DND-41 (cell line): ENCODE data around the gene SNORC.

ENCODE experiments used
- ATAC-seq: fragments of 200-7000 bp; cut with Tn5 transposase; 3 replicates; pipeline ENCODE4 v1.9.1; 2021; ENCODE audit warnings: low read depth; ENCODE audit not compliant: insufficient read depth
- DNase-seq: peaks from one replicate; pipeline ENCODE4 v3.0.0-alpha.2; 2020
- H2AFZ ChIP-seq: 2 replicates; pipeline ENCODE4 v1.6.0; 2012; ENCODE audit warnings: low read depth, low read length
- H3K27ac ChIP-seq: 2 replicates; pipeline ENCODE4 v1.5.1; 2012; ENCODE audit warnings: low read length, inconsistent platforms
- H3K27me3 ChIP-seq: fragments of 200-600 bp; sonication (generic); 2 replicates; pipeline ENCODE4 v1.6.0; 2012; ENCODE audit warnings: low read length, mild to moderate bottlenecking, inconsistent platforms; ENCODE audit not compliant: insufficient read depth, poor library complexity
- H3K36me3 ChIP-seq: 2 replicates; pipeline ENCODE4 v1.5.1; 2012; ENCODE audit warnings: low read length, inconsistent platforms; ENCODE audit not compliant: insufficient read depth
- H3K4me1 ChIP-seq: 2 replicates; pipeline ENCODE4 v1.5.1; 2012; ENCODE audit warnings: mild to moderate bottlenecking, low read length; ENCODE audit not compliant: insufficient read depth
- H3K4me2 ChIP-seq: 2 replicates; pipeline ENCODE4 v1.6.0; 2012; ENCODE audit warnings: mild to moderate bottlenecking, moderate library complexity, low read length, inconsistent platforms; ENCODE audit not compliant: insufficient read depth
- H3K4me3 ChIP-seq, 2 experiments: fragments of 200-600 bp in 1 of 2; shearing (Covaris generic) in 1 of 2; 2 replicates each; pipeline ENCODE4 v1.5.1; 2012 to 2016; ENCODE audit warnings: inconsistent platforms in 2 of 2, low read length in 2 of 2, mild to moderate bottlenecking in 2 of 2, low read depth in 1 of 2, moderate library complexity in 1 of 2
- H3K79me2 ChIP-seq: 2 replicates; pipeline ENCODE4 v1.6.0; 2012; ENCODE audit warnings: low read length, inconsistent platforms; ENCODE audit not compliant: insufficient read depth
- H3K9ac ChIP-seq: 2 replicates; pipeline ENCODE4 v1.6.0; 2012; ENCODE audit warnings: low read depth, mild to moderate bottlenecking, inconsistent platforms, low read length, moderate library complexity
- H3K9me3 ChIP-seq: 2 replicates; pipeline ENCODE4 v1.5.1; 2012; ENCODE audit warnings: low read length, moderate library complexity, mild to moderate bottlenecking, inconsistent platforms; ENCODE audit not compliant: insufficient read depth, severe bottlenecking
- H4K20me1 ChIP-seq: 2 replicates; pipeline ENCODE4 v1.6.0; 2012; ENCODE audit warnings: low read length; ENCODE audit not compliant: insufficient read depth
- EZH2 ChIP-seq: IDR thresholded peaks from 3 replicates; pipeline ENCODE4 v1.6.1; 2012; ENCODE audit warnings: borderline replicate concordance, low read depth, mild to moderate bottlenecking, moderate library complexity, low read length, inconsistent platforms; ENCODE audit not compliant: severe bottlenecking
- TF ChIP-seq, protein P1 (sequence below): IDR thresholded peaks from 2 replicates; pipeline ENCODE4 v1.5.1; 2012; ENCODE audit warnings: borderline replicate concordance, low read length, moderate library complexity, mild to moderate bottlenecking; ENCODE audit not compliant: poor library complexity, severe bottlenecking; ENCODE audit errors: extremely low read depth

The SNORC gene

DNA sequence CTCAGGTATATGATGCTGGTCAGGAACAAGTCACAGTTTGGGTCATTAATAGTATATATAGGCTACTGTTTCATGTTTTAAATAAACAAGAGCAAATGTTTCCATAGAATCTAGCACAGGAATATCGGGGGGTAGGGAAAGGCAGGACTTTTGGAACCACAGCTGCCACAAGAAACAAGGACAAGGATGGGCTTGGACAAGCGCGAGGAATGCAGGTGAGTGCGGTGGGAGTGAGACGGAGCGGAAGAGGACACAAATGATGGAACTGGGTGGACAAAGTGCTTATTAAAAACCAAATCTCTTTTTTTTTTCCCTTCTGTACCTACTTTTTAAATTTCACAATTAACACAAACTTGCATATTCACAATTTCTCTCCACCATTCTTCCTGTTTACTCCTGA, 49.1 kb downstream of the SNORC start:
- Histone ChIP-seq H3K27me3 (peaks cover 3% of the 10 kb centered on the region), H3K4me3 (no peak overlapping the region), H3K9ac (no peak overlapping the region), H2AFZ (no peak overlapping the region), H3K27ac (no peak overlapping the region), H3K36me3 (no peaks in the 10 kb centered on the region), H3K9me3 (no peaks in the 10 kb centered on the region), H3K4me2 (no peak overlapping the region), H3K4me1 (no peaks in the 10 kb centered on the region), H4K20me1 (no peaks in the 10 kb centered on the region), H3K79me2 (no peaks in the 10 kb centered on the region)
- DNase-seq, result no peak
- no peak for ATAC-seq
- TF ChIP-seq EZH2, result no peak
- TF ChIP-seq, protein P1, sequence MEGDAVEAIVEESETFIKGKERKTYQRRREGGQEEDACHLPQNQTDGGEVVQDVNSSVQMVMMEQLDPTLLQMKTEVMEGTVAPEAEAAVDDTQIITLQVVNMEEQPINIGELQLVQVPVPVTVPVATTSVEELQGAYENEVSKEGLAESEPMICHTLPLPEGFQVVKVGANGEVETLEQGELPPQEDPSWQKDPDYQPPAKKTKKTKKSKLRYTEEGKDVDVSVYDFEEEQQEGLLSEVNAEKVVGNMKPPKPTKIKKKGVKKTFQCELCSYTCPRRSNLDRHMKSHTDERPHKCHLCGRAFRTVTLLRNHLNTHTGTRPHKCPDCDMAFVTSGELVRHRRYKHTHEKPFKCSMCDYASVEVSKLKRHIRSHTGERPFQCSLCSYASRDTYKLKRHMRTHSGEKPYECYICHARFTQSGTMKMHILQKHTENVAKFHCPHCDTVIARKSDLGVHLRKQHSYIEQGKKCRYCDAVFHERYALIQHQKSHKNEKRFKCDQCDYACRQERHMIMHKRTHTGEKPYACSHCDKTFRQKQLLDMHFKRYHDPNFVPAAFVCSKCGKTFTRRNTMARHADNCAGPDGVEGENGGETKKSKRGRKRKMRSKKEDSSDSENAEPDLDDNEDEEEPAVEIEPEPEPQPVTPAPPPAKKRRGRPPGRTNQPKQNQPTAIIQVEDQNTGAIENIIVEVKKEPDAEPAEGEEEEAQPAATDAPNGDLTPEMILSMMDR, result no peak

DNA sequence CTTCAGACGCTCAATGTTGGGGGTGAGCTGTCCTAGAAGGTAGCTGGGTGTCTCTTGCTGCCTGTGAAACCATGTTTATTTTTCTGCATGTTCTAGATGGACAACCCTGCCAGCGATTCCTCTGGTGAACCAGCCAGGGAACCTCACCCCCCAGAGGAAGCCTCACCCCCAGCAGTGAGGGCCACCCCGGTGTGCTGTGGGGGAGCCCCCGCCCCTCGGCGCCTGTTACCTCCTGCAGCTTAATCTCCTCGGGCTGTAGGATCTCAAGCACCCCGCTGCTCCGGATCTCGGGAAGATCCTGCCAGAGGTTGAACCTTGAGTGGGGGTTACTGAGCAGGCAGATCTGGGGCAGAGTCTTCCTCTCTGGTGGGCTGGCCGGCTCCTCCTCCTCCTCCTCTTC, 50.0 kb downstream of the SNORC start:
- Histone ChIP-seq H3K27ac (no peak overlapping the region), H3K27me3 (peaks cover 3% of the 10 kb centered on the region), H4K20me1 (no peaks in the 10 kb centered on the region), H3K4me3 (no peak overlapping the region), H3K4me2 (no peak overlapping the region), H3K9me3 (no peaks in the 10 kb centered on the region), H3K79me2 (no peaks in the 10 kb centered on the region), H3K9ac (no peak overlapping the region), H3K4me1 (no peaks in the 10 kb centered on the region), H3K36me3 (no peaks in the 10 kb centered on the region), H2AFZ (no peak overlapping the region)
- ATAC-seq, result no peak
- no peak for DNase-seq
- TF ChIP-seq EZH2, result no peak
- TF ChIP-seq, protein P1, result no peak

DNA sequence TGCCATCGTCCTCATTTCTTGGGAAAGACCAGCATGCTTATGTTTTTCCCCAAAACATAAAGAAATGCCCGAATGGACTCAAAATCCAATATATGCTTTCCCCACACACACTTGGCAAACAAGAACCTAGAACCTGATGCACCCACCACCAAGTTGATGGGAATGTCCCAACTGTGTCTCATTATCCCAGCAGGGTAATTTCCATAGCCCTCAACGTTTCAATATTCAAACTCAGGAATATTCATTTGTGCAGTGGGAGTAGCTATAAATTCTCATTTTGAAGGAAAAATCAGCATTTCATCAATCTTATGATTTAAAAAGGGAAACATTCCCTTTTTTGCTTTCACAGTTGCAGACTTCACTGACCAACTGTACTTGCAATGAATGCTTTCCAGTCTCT, 50.7 kb downstream of the SNORC start:
- H3K4me2 ChIP-seq, result no peak overlapping the region
- H3K9ac ChIP-seq, result no peak overlapping the region
- no peak overlapping the region for H3K27ac ChIP-seq
- no peaks in the 10 kb centered on the region for H4K20me1 ChIP-seq
- no peak overlapping the region for H3K4me3 ChIP-seq
- no peaks in the 10 kb centered on the region for H3K36me3 ChIP-seq
- no peak overlapping the region for H2AFZ ChIP-seq
- no peaks in the 10 kb centered on the region for H3K4me1 ChIP-seq
- ATAC-seq (no peak), DNase-seq (no peak)
- H3K9me3 ChIP-seq, result no peaks in the 10 kb centered on the region
- peaks cover 3% of the 10 kb centered on the region for H3K27me3 ChIP-seq
- no peak for TF ChIP-seq EZH2
- TF ChIP-seq, protein P1, result no peak
- no peaks in the 10 kb centered on the region for H3K79me2 ChIP-seq

DNA sequence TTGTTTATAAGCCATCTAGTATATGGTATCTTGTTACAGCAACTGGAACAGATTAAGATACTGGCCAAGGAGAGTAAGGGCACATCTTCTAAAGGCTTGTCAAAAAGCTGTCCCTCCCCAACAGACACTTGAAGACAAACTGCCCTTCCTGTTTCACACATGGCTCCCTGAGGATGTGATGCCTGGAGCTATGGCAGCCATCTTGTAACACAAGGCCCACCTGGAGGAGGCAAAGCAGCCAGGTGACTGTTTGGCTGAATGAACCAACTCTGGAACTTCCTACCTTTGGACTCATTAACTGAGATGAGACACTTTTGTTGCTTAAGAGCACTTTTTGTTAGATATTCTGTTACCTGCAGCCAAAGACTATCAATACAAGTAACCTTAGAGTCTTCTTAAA, 54.4 kb downstream of the SNORC start:
- no peak for TF ChIP-seq EZH2
- TF ChIP-seq, protein P1, result no peak

More for the DNA sequence above, 54.4 kb downstream of the SNORC start:
- DNase-seq (no peak), ATAC-seq (no peak)
- Histone ChIP-seq H3K36me3 (no peaks in the 10 kb centered on the region), H2AFZ (no peak overlapping the region), H3K27me3 (no peaks in the 10 kb centered on the region), H3K4me1 (no peaks in the 10 kb centered on the region), H3K9ac (no peak overlapping the region), H3K4me3 (no peak overlapping the region), H3K4me2 (no peak overlapping the region), H3K27ac (no peak overlapping the region), H3K79me2 (no peaks in the 10 kb centered on the region), H4K20me1 (no peaks in the 10 kb centered on the region), H3K9me3 (no peaks in the 10 kb centered on the region)
